GM12878 (cell line): ENCODE data around the gene SKA1. TPM values are rescaled to one million over a fixed set of nuclear protein-coding genes. Genes with fewer than 3 reads are reported as not detected.

Source experiments
- ATAC-seq: fragments of 200-7000 bp; cut with Tn5 transposase; 3 replicates; pipeline ENCODE4 v1.9.1; 2020; ENCODE audit warnings: mild to moderate bottlenecking, moderate library complexity
- BruUV-seq: library from RNA; stranded (reverse); fragments of 400-500 nt; replicated peaks from 2 replicates; lab custom pipeline; 2021; lab: Mats Ljungman, UMichigan
- CTCF ChIA-PET: fragments of 300-600 bp; sonication (Branson Sonifier 250); formaldehyde crosslinking; extraction: SDS; loops from one replicate; lab custom pipeline; 2021; ENCODE audit warnings: inconsistent platforms; lab: Yijun Ruan, JAX
- POLR2A ChIA-PET: fragments of 350-600 bp; formaldehyde crosslinking; extraction: SDS; loops from one replicate; lab custom pipeline; 2021; ENCODE audit warnings: inconsistent platforms; lab: Charles Lee
- RAD21 ChIA-PET: fragments of 300-600 bp; sonication (Branson Sonifier 250); formaldehyde crosslinking; loops from one replicate; lab custom pipeline; 2023; ENCODE audit warnings: antibody characterized with exemption; ENCODE audit not compliant: unreplicated experiment; lab: Charles Lee
- SMC1A ChIA-PET: fragments of 300-600 bp; sonication (Branson Sonifier 250); formaldehyde crosslinking; loops from one replicate; lab custom pipeline; 2023; ENCODE audit not compliant: unreplicated experiment, uncharacterized antibody; lab: Charles Lee
- DNase-seq: peaks from one replicate; pipeline ENCODE4 v3.0.0-alpha.2; 2011; ENCODE audit warnings: low read depth, low spot score
- FAIRE-seq: peaks from 3 replicates; lab custom pipeline; 2011; peaks lifted over from hg19 to GRCh38; lab: Jason Lieb, UNC
- H2AFZ ChIP-seq: 2 replicates; pipeline ENCODE4 v1.6.0; 2011; ENCODE audit warnings: low read depth, low read length, control low read depth; ENCODE audit not compliant: control insufficient read depth
- H3K27ac ChIP-seq: 2 replicates; pipeline ENCODE4 v1.5.1; 2011; ENCODE audit warnings: control low read depth; ENCODE audit not compliant: control insufficient read depth, insufficient read depth
- H3K27me3 ChIP-seq, 2 experiments: replicated peaks in 1 of 2; 2 replicates each; pipeline versions ENCODE4 v1.6.0 to v1.6.1; 2011; ENCODE audit warnings: low read length in 1 of 2; ENCODE audit not compliant: control insufficient read depth in 2 of 2, insufficient read depth in 2 of 2
- H3K36me3 ChIP-seq, 2 experiments: 2 replicates each; pipeline ENCODE4 v1.5.1; 2011; ENCODE audit warnings: low read length in 1 of 2; ENCODE audit not compliant: control insufficient read depth in 2 of 2, insufficient read depth in 2 of 2
- H3K4me1 ChIP-seq: 2 replicates; pipeline ENCODE4 v1.6.1; 2011; ENCODE audit warnings: mild to moderate bottlenecking, low read length, moderate library complexity, mixed read lengths; ENCODE audit not compliant: control insufficient read depth, insufficient read depth
- H3K4me2 ChIP-seq: 2 replicates; pipeline ENCODE4 v1.6.0; 2011; ENCODE audit warnings: control low read depth; ENCODE audit not compliant: control insufficient read depth, insufficient read depth
- H3K4me3 ChIP-seq: fragments of 200-600 bp; sonication (generic); 2 replicates; pipeline ENCODE4 v1.5.1; 2016
- H3K79me2 ChIP-seq: 2 replicates; pipeline ENCODE4 v1.6.0; 2011; ENCODE audit warnings: low read length; ENCODE audit not compliant: control insufficient read depth, insufficient read depth
- H3K9ac ChIP-seq: 2 replicates; pipeline ENCODE4 v1.8.0; 2011; ENCODE audit warnings: low read length, control low read depth, mixed read lengths; ENCODE audit not compliant: control insufficient read depth, insufficient read depth
- H3K9me3 ChIP-seq: replicated peaks from 3 replicates; pipeline ENCODE4 v1.5.1; 2011; ENCODE audit warnings: mild to moderate bottlenecking, low read length; ENCODE audit not compliant: control insufficient read depth, insufficient read depth
- H4K20me1 ChIP-seq: 2 replicates; pipeline ENCODE4 v1.6.0; 2011; ENCODE audit not compliant: control insufficient read depth, insufficient read depth
- CTCF ChIP-seq, 3 experiments: IDR thresholded peaks in 2 of 3; conservative IDR thresholded peaks in 1 of 3; 2 replicates each; pipeline ENCODE4 v1.5.1; 2011; ENCODE audit warnings: low read depth in 3 of 3, low read length in 3 of 3, mild to moderate bottlenecking in 3 of 3, control low read depth in 2 of 3, moderate library complexity in 2 of 3, inconsistent platforms in 1 of 3, mixed read lengths in 1 of 3; ENCODE audit not compliant: control insufficient read depth in 2 of 3, insufficient read depth in 1 of 3; ENCODE audit errors: extremely low read depth in 1 of 3
- NR2F1 ChIP-seq: fragments of 450-650 bp; conservative IDR thresholded peaks from 2 replicates; pipeline ENCODE4 v1.6.1; 2017; ENCODE audit warnings: mild to moderate bottlenecking
- NRF1 ChIP-seq: conservative IDR thresholded peaks from 2 replicates; pipeline ENCODE4 v1.6.1; 2011; ENCODE audit warnings: mild to moderate bottlenecking, low read depth, low read length, improper control_type of control experiment
- ZBTB33 ChIP-seq: fragments of 450-650 bp; IDR thresholded peaks from 2 replicates; pipeline ENCODE4 v1.6.1; 2017; ENCODE audit warnings: mild to moderate bottlenecking
- WGBS: methylation state at CpG from one replicate; pipeline ENCODE4 v1.1.6; 2016; ENCODE audit warnings: low lambda C conversion rate; ENCODE audit not compliant: insufficient replicate concordance, insufficient coverage; ENCODE audit errors: missing lambda C conversion rate; 5-methylcytosine and 5-hydroxymethylcytosine counted together
- in situ Hi-C: fragments of 300-500 bp; cut with MboI; formaldehyde crosslinking; loops from 9 replicates; pipeline ENCODE4 v1.14.3; 2018; ENCODE audit warnings: mixed read lengths
- intact Hi-C: fragments of 100-400 bp; cut with micrococcal nuclease; formaldehyde crosslinking; loops from one replicate; pipeline ENCODE4 v1.14.2; 2022; ENCODE audit not compliant: unreplicated experiment
- polyA plus RNA-seq, 11 experiments: library from polyadenylated mRNA; depleted of rRNA in 4 of 11; unstranded in 6 of 11; stranded (reverse) in 5 of 11; fragments of >200 nt; fragmentation: Nextera tagmentation in 4 of 11; fragmentation: Illumina TruSeq in 1 of 11; extraction: Ambion mirVana in 4 of 11; extraction: Trizol in 1 of 11; gene quantifications; 1 replicate in 1 of 11; 2 replicates in 10 of 11; pipeline versions ENCODE4 v1.2.1 to v1.2.3, GENCODE V29; 2011 to 2016; ENCODE audit warnings: inconsistent platforms in 2 of 11, missing spikeins in 2 of 11, low read depth in 1 of 11
- total RNA-seq, 4 experiments: library from RNA; depleted of rRNA in 3 of 4; stranded (reverse); fragments of >200 nt in 3 of 4; fragmentation: Illumina TruSeq in 1 of 4; extraction: Trizol in 1 of 4; gene quantifications; 2 replicates each; pipeline versions ENCODE4 v1.2.1 to v1.2.3, GENCODE V29; 2013 to 2021
- TF ChIP-seq, protein P1 (sequence below): IDR thresholded peaks from 2 replicates; pipeline ENCODE4 v1.6.1; 2011; ENCODE audit warnings: borderline replicate concordance, low read depth, mild to moderate bottlenecking, moderate library complexity, mixed read lengths, low read length; ENCODE audit not compliant: insufficient read depth; ENCODE audit errors: extremely low read length

The SKA1 gene
- total and polyA plus RNA-seq, 10 of the 15 experiments (the other 5 are each of a cell fraction or from before 2014, with no cell fraction given): 16.4 to 36.7 (median 31.1) TPM

DNA sequence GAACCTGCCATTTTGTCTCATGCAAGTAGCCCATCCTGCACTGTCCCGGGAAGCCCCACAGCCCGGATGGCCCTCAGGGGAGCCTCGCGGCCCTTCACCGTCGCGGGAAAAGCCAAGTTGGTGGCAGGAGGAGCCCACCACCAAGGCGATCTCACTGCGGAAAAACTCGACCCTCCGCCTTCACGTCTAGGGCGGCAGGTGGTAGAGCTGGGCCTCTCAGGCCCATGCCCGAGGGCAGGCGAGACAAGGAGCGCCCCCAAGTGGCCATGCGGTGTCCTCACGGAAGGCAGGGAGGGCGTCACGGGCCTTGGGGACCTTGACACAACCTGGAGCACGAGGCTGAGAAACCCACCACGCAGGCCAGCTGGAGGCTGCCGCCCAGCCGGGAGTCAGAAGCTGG is 34.8 kb upstream of the SKA1 start:
- no peak overlapping the region for H3K9ac ChIP-seq
- no peak overlapping the region for H2AFZ ChIP-seq
- SMC1A ChIA-PET: interaction anchor here (2.3 to 5.0 kb wide), 4 partner anchors 14 to 50 kb away, joined by 8 to 66 read pairs (median 22); no protein-coding TSS in a partner anchor
- in situ Hi-C loops (no loop called here), intact Hi-C loops (no loop called here)
- no peak for DNase-seq
- H4K20me1 ChIP-seq: no peaks in the 10 kb centered on the region
- 91% methylated on average over 23 of the region's 24 CpGs for WGBS
- no peak overlapping the region for H3K27ac ChIP-seq
- no peak for ATAC-seq
- CTCF ChIA-PET: interaction anchor here (2.6 kb wide), 1 partner anchor 16 kb away, joined by 16 read pairs; no protein-coding TSS in a partner anchor
- H3K4me3 ChIP-seq: no peak overlapping the region
- RAD21 ChIA-PET: no interaction called here
- no peaks in the 10 kb centered on the region for H3K36me3 ChIP-seq
- no peak for FAIRE-seq
- H3K9me3 ChIP-seq: no peaks in the 10 kb centered on the region; the same call in 1 of the 3 replicates
- no TSS peak for BruUV-seq
- H3K4me2 ChIP-seq: no peak overlapping the region
- TF ChIP-seq NR2F1 (no peak), CTCF (IDR thresholded peaks at IDR 0.05 in 2 of 3, conservative IDR thresholded peaks at IDR 0.05 in 1 of 3; ENCODE audit: control insufficient read depth in 2 of 3, extremely low read depth in 1 of 3, insufficient read depth in 1 of 3, low read depth in 3 of 3, low read length in 3 of 3) (peak in 2 of 3 experiments; percentile 21 to 28; a peak in 2 of 6 replicates), ZBTB33 (0 out of 2 replicates have a peak, but pooled peaks have one; percentile 51), NRF1 (no peak)
- TF ChIP-seq, protein P1, sequence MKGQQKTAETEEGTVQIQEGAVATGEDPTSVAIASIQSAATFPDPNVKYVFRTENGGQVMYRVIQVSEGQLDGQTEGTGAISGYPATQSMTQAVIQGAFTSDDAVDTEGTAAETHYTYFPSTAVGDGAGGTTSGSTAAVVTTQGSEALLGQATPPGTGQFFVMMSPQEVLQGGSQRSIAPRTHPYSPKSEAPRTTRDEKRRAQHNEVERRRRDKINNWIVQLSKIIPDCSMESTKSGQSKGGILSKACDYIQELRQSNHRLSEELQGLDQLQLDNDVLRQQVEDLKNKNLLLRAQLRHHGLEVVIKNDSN: no peak
- POLR2A ChIA-PET: no interaction called here
- H3K4me1 ChIP-seq: peaks cover 22% of the 10 kb centered on the region
- no peaks in the 10 kb centered on the region for H3K79me2 ChIP-seq
- H3K27me3 ChIP-seq: no peaks in the 10 kb centered on the region
